Measurements from ENCODE around the gene ZNF148. TPM values are rescaled to one million over a fixed set of nuclear protein-coding genes. Genes with fewer than 3 reads are reported as not detected.

The ZNF148 gene
- total RNA-seq, 4 donors from 2014 or later: 30.3 to 39.0 (median 33.0) TPM

GRCh38 chr3:125206934-125207333 is 168.2 kb downstream of the ZNF148 start:
- no peak overlapping the region for H3K27ac ChIP-seq (replicated peaks in 1 of 4)
- no peak for DNase-seq (ENCODE audit: extremely low spot score)
- peaks cover 0 to 10% (median 4%) of the 10 kb centered on the region in 4 donors for H3K27me3 ChIP-seq
- 77% methylated on average over 6 of the region's 6 CpGs for WGBS
- no peak overlapping the region for H3K4me3 ChIP-seq
- TF ChIP-seq CTCF (IDR thresholded peaks at IDR 0.05) (no peak), POLR2A (IDR thresholded peaks at IDR 0.05; ENCODE audit: low read depth) (no peak), EP300 (IDR thresholded peaks at IDR 0.05) (no peak), POLR2AphosphoS5 (IDR thresholded peaks at IDR 0.05) (no peak)
- H3K9me3 ChIP-seq: no peaks in the 10 kb centered on the region
- intact Hi-C loops (cut with DNase I): no loop called here
- H3K4me1 ChIP-seq: peaks cover 0 to 4% (median 4%) of the 10 kb centered on the region in 4 donors
- H3K36me3 ChIP-seq: no peaks in the 10 kb centered on the region

- intact Hi-C loops (cut with DNase I): no loop called here
- TF ChIP-seq CTCF (IDR thresholded peaks at IDR 0.05): no peak
- no peak for TF ChIP-seq POLR2AphosphoS5 (IDR thresholded peaks at IDR 0.05)
- TF ChIP-seq EP300 (IDR thresholded peaks at IDR 0.05): no peak
- no peak for TF ChIP-seq POLR2A (IDR thresholded peaks at IDR 0.05; ENCODE audit: low read depth)
- no peak for DNase-seq (ENCODE audit: extremely low spot score)
These were observed 171.4 kb downstream of the ZNF148 start for GRCh38 chr3:125203731-125204130.

GRCh38 chr3:125202197-125202596 is 172.9 kb downstream of the ZNF148 start:
- Histone ChIP-seq H3K36me3 (no peaks in the 10 kb centered on the region), H3K9me3 (no peaks in the 10 kb centered on the region), H3K27ac (replicated peaks in 1 of 4) (no peak overlapping the region), H3K4me1 (no peaks in the 10 kb centered on the region), H3K4me3 (no peak overlapping the region), H3K27me3 (no peaks in the 10 kb centered on the region)
- no peak for DNase-seq (ENCODE audit: extremely low spot score)
- TF ChIP-seq EP300 (IDR thresholded peaks at IDR 0.05): no peak
- TF ChIP-seq POLR2AphosphoS5 (IDR thresholded peaks at IDR 0.05): no peak
- TF ChIP-seq CTCF (IDR thresholded peaks at IDR 0.05): peak in 1 of 3 experiments; percentile 6
- WGBS: 79% methylated on average over 4 of the region's 4 CpGs
- intact Hi-C loops (cut with DNase I): no loop called here

More at GRCh38 chr3:125203731-125204130, 171.4 kb downstream of the ZNF148 start:
- H3K4me3 ChIP-seq: no peak overlapping the region
- no peaks in the 10 kb centered on the region for H3K4me1 ChIP-seq
- no peaks in the 10 kb centered on the region for H3K9me3 ChIP-seq
- H3K27ac ChIP-seq (replicated peaks in 1 of 4): no peak overlapping the region
- no peaks in the 10 kb centered on the region for H3K36me3 ChIP-seq
- no peaks in the 10 kb centered on the region for H3K27me3 ChIP-seq

GRCh38 chr3:125200731-125201139 is 174.4 kb downstream of the ZNF148 start:
- no peaks in the 10 kb centered on the region for H3K36me3 ChIP-seq
- DNase-seq (ENCODE audit: extremely low spot score): no peak
- H3K9me3 ChIP-seq: no peaks in the 10 kb centered on the region
- no peak for TF ChIP-seq POLR2A (IDR thresholded peaks at IDR 0.05; ENCODE audit: low read depth)
- TF ChIP-seq CTCF (IDR thresholded peaks at IDR 0.05): no peak
- no peak for TF ChIP-seq POLR2AphosphoS5 (IDR thresholded peaks at IDR 0.05)
- TF ChIP-seq EP300 (IDR thresholded peaks at IDR 0.05): no peak
- no peak overlapping the region for H3K27ac ChIP-seq (replicated peaks in 1 of 4)
- 84% methylated on average over 6 of the region's 6 CpGs for WGBS
- no peaks in the 10 kb centered on the region for H3K4me1 ChIP-seq
- no peak overlapping the region for H3K4me3 ChIP-seq
- intact Hi-C loops (cut with DNase I): no loop called here
- H3K27me3 ChIP-seq: no peaks in the 10 kb centered on the region

GRCh38 chr3:125194849-125195601 is 180.1 kb downstream of the ZNF148 start:
- Histone ChIP-seq H3K27ac (replicated peaks in 1 of 4) (no peak overlapping the region), H3K36me3 (no peaks in the 10 kb centered on the region), H3K4me3 (no peak overlapping the region), H3K9me3 (no peaks in the 10 kb centered on the region), H3K4me1 (no peaks in the 10 kb centered on the region), H3K27me3 (no peaks in the 10 kb centered on the region)
- WGBS: 67% methylated on average over 4 of the region's 5 CpGs
- intact Hi-C loops (cut with DNase I): no loop called here
- TF ChIP-seq POLR2AphosphoS5 (IDR thresholded peaks at IDR 0.05): no peak
- no peak for TF ChIP-seq CTCF (IDR thresholded peaks at IDR 0.05)
- no peak for TF ChIP-seq POLR2A (IDR thresholded peaks at IDR 0.05; ENCODE audit: low read depth)
- DNase-seq (ENCODE audit: extremely low spot score): no peak

Data from esophagus muscularis mucosa (tissue), 4 donors.